ENCODE data around the gene HTR1D.
"Not testable (repeated sequence)": the region's sequence is repeated elsewhere in the genome, so short reads cannot be mapped to it uniquely, and the experiment has no call there.

Gene HTR1D

GRCh38 chr1:23239638-23240295, 22.5 kb upstream of the HTR1D start:
- no peaks in the 10 kb centered on the region for H3K4me1 ChIP-seq
- H3K9me3 ChIP-seq, result no peaks in the 10 kb centered on the region
- H3K27ac ChIP-seq, result no peak overlapping the region
- no peak for DNase-seq
- intact Hi-C loops (cut with DNase I; ENCODE audit: low total_unique reads), result no loop called here
- peaks cover 0 to 19% of the 10 kb centered on the region in 2 donors for H3K27me3 ChIP-seq
- H3K36me3 ChIP-seq, result no peaks in the 10 kb centered on the region
- TF ChIP-seq, protein P1, sequence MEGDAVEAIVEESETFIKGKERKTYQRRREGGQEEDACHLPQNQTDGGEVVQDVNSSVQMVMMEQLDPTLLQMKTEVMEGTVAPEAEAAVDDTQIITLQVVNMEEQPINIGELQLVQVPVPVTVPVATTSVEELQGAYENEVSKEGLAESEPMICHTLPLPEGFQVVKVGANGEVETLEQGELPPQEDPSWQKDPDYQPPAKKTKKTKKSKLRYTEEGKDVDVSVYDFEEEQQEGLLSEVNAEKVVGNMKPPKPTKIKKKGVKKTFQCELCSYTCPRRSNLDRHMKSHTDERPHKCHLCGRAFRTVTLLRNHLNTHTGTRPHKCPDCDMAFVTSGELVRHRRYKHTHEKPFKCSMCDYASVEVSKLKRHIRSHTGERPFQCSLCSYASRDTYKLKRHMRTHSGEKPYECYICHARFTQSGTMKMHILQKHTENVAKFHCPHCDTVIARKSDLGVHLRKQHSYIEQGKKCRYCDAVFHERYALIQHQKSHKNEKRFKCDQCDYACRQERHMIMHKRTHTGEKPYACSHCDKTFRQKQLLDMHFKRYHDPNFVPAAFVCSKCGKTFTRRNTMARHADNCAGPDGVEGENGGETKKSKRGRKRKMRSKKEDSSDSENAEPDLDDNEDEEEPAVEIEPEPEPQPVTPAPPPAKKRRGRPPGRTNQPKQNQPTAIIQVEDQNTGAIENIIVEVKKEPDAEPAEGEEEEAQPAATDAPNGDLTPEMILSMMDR (IDR thresholded peaks at IDR 0.05), result no peak
- no peak overlapping the region for H3K4me3 ChIP-seq

GRCh38 chr1:23238565-23238964, 21.3 kb upstream of the HTR1D start:
- no peaks in the 10 kb centered on the region for H3K9me3 ChIP-seq
- H3K27me3 ChIP-seq, result peaks cover 0 to 19% of the 10 kb centered on the region in 2 donors
- no peaks in the 10 kb centered on the region for H3K36me3 ChIP-seq
- intact Hi-C loops (cut with DNase I; ENCODE audit: low total_unique reads), result no loop called here
- no peak overlapping the region for H3K4me3 ChIP-seq
- TF ChIP-seq, protein P1 (IDR thresholded peaks at IDR 0.05), result no peak
- DNase-seq, result no peak
- no peak overlapping the region for H3K27ac ChIP-seq
- no peaks in the 10 kb centered on the region for H3K4me1 ChIP-seq

GRCh38 chr1:23237508-23237907, 20.2 kb upstream of the HTR1D start:
- TF ChIP-seq, protein P1 (IDR thresholded peaks at IDR 0.05), result no peak
- H3K27ac ChIP-seq, result no peak overlapping the region
- DNase-seq, result no peak
- H3K27me3 ChIP-seq, result peaks cover 0 to 28% of the 10 kb centered on the region in 2 donors
- H3K36me3 ChIP-seq, result no peaks in the 10 kb centered on the region
- no peaks in the 10 kb centered on the region for H3K9me3 ChIP-seq
- intact Hi-C loops (cut with DNase I; ENCODE audit: low total_unique reads), result no loop called here
- H3K4me3 ChIP-seq, result no peak overlapping the region
- H3K4me1 ChIP-seq, result no peaks in the 10 kb centered on the region

- TF ChIP-seq, protein P1 (IDR thresholded peaks at IDR 0.05), result no peak
- intact Hi-C loops (cut with DNase I; ENCODE audit: low total_unique reads), result no loop called here
- no peaks in the 10 kb centered on the region for H3K36me3 ChIP-seq
- no peak overlapping the region for H3K27ac ChIP-seq
- no peak for DNase-seq
- peaks cover 0 to 4% (median 0%) of the 10 kb centered on the region in 4 donors for H3K4me1 ChIP-seq
- H3K27me3 ChIP-seq, result peaks cover 0 to 22% of the 10 kb centered on the region in 2 donors
- no peaks in the 10 kb centered on the region for H3K9me3 ChIP-seq
- no peak overlapping the region for H3K4me3 ChIP-seq
These were observed 10.5 kb upstream of the HTR1D start for GRCh38 chr1:23227806-23228205.

DNA sequence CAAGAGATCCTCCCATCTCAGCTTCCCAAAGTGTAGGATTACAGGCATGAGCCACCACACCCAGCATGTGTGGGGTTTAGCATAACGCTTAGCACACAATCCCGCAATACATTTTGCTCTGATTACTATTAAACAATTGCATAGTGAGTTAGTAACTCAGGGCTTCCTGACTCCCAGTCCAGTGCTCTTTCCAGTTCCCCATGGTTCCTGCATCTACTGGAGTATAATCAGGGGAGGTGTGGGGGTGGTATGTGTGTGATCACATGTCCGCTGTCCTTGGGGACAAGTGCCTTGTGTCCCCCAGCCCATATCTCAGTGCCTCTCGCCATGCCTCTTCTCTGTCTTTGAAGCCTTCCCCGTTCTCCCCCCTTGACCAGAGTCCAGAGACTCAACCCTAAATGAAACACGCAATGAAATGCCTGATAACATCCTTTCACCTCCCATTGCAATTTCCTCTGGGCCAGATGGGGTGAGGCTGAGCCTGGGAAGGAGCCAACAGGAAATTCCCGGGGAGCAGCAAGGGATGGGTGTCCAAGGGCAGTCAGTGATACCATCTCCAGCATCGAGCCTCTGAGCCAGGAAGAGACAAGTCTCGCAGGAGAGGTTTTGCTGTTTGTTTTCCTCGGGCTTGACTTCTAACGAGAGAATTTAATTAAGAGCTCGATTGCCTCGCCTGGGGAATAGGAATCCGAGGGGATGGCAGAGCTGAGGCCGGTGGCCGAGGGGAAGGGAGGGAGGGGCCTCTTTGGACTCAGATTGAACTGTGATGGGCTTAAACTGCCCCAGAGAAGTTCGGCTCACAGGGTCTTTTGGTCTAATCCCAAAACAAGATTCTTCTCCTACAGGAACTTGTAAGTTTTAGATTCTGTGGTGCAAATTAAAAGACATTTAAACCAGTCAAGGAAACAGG, 7.7 kb upstream of the HTR1D start:
- Histone ChIP-seq H3K9me3 (no peaks in the 10 kb centered on the region), H3K4me3 (no peak overlapping the region), H3K27me3 (peaks cover 0 to 27% of the 10 kb centered on the region in 2 donors), H3K27ac (no peak overlapping the region), H3K36me3 (no peaks in the 10 kb centered on the region), H3K4me1 (peaks cover 0 to 4% (median 0%) of the 10 kb centered on the region in 4 donors)
- intact Hi-C loops (cut with DNase I; ENCODE audit: low total_unique reads), result no loop called here
- TF ChIP-seq, protein P1 (IDR thresholded peaks at IDR 0.05), result no peak
- no peak for DNase-seq

GRCh38 chr1:23223963-23224362, 6.7 kb upstream of the HTR1D start:
- H3K4me3 ChIP-seq; intact Hi-C loops (cut with DNase I; ENCODE audit: low total_unique reads); H3K4me1 ChIP-seq; H3K27ac ChIP-seq; DNase-seq; H3K36me3 ChIP-seq; H3K9me3 ChIP-seq: not testable (repeated sequence)
- peaks cover 0 to 35% of the 10 kb centered on the region in 2 donors for H3K27me3 ChIP-seq

DNA sequence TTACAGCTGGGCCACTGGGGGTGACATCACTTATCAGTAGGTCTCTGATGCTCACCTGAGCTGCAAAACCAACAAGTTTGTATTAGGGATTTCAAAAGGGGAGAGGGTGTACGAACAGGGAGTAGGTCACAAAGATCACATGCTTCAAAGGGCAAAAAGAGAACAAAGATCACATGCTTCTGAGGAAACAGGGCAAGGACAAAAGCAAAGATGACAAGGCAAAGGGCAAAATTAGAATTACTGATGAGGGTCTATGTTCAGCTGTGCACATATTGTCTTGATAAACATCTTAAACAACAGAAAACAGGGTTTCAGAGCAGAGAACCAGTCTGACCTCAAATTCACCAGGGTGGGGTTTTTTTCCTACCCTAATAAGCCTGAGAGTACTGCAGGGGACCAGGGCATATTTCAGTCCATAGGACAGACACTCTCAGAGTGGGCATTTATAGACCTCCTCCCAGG, 6.2 kb upstream of the HTR1D start:
- intact Hi-C loops (cut with DNase I; ENCODE audit: low total_unique reads); H3K36me3 ChIP-seq; H3K4me1 ChIP-seq; H3K4me3 ChIP-seq; H3K27ac ChIP-seq; H3K9me3 ChIP-seq; DNase-seq: not testable (repeated sequence)
- peaks cover 0 to 40% of the 10 kb centered on the region in 2 donors for H3K27me3 ChIP-seq
